Neural cell (in vitro differentiated cells): ENCODE measurements around the gene SOCS7.

Source experiments
- CTCF ChIP-seq: fragments of 450-650 bp; IDR thresholded peaks from 2 replicates; pipeline ENCODE4 v1.5.1; 2014; ENCODE audit warnings: antibody characterized with exemption, mild to moderate bottlenecking, moderate library complexity; ENCODE audit not compliant: poor library complexity, severe bottlenecking
- EP300 ChIP-seq: fragments of 450-650 bp; conservative IDR thresholded peaks from 2 replicates; pipeline ENCODE4 v1.6.1; 2014; ENCODE audit warnings: antibody characterized with exemption, mild to moderate bottlenecking, moderate library complexity; ENCODE audit not compliant: poor library complexity, severe bottlenecking
- EZH2 ChIP-seq: fragments of 200-600, 300-800 bp; shearing (Covaris generic), sonication (generic); IDR thresholded peaks from 2 replicates; pipeline ENCODE4 v1.6.1; 2014; ENCODE audit warnings: antibody characterized with exemption, low read length, borderline replicate concordance, mild to moderate bottlenecking; ENCODE audit not compliant: insufficient read depth, poor library complexity, severe bottlenecking
- SMC3 ChIP-seq: fragments of 450-650 bp; conservative IDR thresholded peaks from 2 replicates; pipeline ENCODE4 v1.6.1; 2014; ENCODE audit warnings: antibody characterized with exemption, mild to moderate bottlenecking, moderate library complexity; ENCODE audit not compliant: poor library complexity
- TF ChIP-seq, protein P1 (sequence below): IDR thresholded peaks from 2 replicates; pipeline ENCODE4 v1.6.1; 2012; ENCODE audit warnings: borderline replicate concordance

DNA sequence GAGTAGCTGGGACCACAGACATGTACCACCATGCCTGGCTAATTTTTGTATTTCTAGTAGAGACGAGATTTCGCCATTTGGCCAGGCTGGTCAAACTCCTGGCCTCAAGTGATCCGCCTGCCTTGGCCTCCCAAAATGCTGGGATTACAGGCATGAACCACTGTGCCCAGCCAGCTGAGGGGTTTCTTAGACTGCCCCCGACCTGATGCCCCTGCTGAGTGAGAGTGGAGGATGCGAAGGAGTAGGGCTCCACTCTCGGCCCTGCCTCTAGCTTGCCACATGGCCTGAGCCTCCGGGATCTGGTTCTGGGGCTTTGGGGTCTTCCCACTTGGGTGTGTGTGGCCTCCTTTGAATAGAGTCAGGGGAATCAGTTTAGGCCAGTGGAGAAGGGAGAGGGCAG, 18.9 kb upstream of the SOCS7 start:
- TF ChIP-seq EZH2 (no peak), EP300 (no peak), CTCF (no peak), SMC3 (no peak)
- TF ChIP-seq, protein P1, sequence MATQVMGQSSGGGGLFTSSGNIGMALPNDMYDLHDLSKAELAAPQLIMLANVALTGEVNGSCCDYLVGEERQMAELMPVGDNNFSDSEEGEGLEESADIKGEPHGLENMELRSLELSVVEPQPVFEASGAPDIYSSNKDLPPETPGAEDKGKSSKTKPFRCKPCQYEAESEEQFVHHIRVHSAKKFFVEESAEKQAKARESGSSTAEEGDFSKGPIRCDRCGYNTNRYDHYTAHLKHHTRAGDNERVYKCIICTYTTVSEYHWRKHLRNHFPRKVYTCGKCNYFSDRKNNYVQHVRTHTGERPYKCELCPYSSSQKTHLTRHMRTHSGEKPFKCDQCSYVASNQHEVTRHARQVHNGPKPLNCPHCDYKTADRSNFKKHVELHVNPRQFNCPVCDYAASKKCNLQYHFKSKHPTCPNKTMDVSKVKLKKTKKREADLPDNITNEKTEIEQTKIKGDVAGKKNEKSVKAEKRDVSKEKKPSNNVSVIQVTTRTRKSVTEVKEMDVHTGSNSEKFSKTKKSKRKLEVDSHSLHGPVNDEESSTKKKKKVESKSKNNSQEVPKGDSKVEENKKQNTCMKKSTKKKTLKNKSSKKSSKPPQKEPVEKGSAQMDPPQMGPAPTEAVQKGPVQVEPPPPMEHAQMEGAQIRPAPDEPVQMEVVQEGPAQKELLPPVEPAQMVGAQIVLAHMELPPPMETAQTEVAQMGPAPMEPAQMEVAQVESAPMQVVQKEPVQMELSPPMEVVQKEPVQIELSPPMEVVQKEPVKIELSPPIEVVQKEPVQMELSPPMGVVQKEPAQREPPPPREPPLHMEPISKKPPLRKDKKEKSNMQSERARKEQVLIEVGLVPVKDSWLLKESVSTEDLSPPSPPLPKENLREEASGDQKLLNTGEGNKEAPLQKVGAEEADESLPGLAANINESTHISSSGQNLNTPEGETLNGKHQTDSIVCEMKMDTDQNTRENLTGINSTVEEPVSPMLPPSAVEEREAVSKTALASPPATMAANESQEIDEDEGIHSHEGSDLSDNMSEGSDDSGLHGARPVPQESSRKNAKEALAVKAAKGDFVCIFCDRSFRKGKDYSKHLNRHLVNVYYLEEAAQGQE: no peak
